B cell (primary cell): Measurements from ENCODE around the gene ZFP1.

ENCODE experiments used
- CTCF ChIP-seq: fragments of 200-600 bp; IDR thresholded peaks from one replicate; pipeline ENCODE4 v1.8.0; 2022; ENCODE audit warnings: antibody characterized with exemption, mild to moderate bottlenecking
- EZH2 ChIP-seq: IDR thresholded peaks from 2 replicates; pipeline ENCODE4 v1.6.1; 2012; ENCODE audit warnings: borderline replicate concordance, low read depth, mild to moderate bottlenecking, moderate library complexity, low read length; ENCODE audit not compliant: insufficient read depth, poor library complexity, severe bottlenecking

DNA sequence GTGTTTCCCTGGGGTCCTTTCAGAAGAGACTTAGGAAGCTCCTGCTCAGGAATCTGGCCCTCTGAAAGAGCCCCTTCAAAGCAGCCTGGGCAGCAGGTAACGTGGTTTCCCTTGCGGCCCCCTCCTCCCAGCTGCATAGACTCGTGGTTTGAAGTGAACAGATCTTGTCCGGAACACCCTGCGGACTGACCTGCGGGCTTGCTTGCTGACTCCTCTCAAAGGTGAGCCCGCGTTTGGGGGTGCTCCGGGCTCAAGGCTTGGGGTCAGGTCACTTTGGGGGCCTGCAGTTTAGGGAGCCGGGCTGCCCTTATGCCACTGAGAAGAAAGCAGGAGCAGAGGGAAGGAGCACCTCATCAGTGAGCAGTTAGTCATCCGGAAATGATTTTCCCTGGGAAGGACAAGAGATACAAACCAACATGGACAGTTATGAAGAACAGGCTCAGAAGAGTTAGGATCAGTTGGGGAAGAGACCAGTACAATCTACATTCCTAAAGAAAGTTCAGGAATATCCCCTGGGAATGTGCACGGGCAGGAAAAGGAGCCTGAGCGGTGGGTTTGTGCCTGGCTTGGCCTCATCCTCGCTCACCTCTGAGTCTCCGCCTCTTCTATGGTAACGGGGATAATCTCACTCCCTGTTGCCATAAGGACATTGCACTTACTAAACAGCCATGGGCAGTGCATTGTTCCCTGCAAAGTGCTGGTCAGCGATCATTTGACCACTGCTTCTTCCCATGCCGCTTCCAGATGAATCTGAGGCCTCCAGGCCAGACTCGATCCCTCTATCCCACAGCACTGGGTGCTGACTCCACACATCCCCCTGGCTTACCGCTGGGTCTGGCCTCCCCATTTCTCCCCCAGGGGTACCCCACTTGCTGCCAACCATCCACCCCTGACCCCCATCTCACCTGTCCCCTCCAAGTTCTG, 41.7 kb upstream of the ZFP1 start:
- TF ChIP-seq CTCF (no peak), EZH2 (no peak)
